Suprapubic skin (tissue), 4 donors: ENCODE measurements around the gene LCP1.
A peak's percentile ranks its signal among the peaks of the same experiment; 100 is the strongest.

Experiments
- POLR2A ChIP-seq, 2 donors: fragments of 450-650 bp; IDR thresholded peaks; one replicate each; pipeline ENCODE4 v1.6.1; 2017; ENCODE audit warnings: antibody characterized with exemption in 2 of 2, mild to moderate bottlenecking in 2 of 2, moderate library complexity in 2 of 2
- POLR2AphosphoS5 ChIP-seq, 3 donors: sonication (generic); formaldehyde crosslinking; IDR thresholded peaks; one replicate each; pipeline ENCODE4 v1.6.1; 2017; ENCODE audit warnings: antibody characterized with exemption in 3 of 3
- TF ChIP-seq, protein P1 (sequence below), 2 donors: fragments of 200-600 bp in 1 of 2; fragments of 450-650 bp in 1 of 2; sonication (generic) in 1 of 2; IDR thresholded peaks; one replicate each; pipeline ENCODE4 v1.5.1; 2016 to 2019; ENCODE audit warnings: antibody characterized with exemption in 2 of 2, mild to moderate bottlenecking in 1 of 2, moderate library complexity in 1 of 2

DNA sequence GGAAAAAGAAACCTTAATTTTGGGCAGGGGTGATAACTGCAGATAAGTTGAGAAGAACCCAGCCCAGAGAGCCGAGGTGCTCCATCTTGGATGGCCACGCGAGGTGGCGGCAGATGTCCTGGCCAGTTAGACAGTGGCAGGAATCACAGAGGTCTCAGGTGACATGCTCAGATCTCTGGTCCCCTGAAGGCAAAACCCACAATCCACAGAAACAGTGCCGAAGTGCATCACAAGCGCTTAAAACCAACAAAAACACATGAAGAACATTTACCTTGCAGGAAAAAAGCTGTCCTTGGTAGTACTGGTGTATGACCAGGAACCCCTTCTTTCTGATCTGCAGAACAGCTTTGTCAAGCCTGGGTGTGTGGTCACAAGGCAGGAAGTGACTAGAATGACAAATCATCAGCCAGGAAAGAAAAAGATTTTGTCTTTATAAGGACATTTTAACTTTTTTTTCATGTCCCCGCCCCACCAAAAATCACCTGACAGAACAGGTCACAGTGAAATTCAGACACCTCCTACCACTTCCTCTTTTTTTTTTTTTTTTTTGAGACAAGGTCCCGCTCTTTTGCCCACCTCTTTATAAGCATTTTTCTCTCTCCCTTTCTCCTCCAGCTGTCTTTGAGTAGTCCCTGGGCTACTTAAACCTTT lies at the start of gene LCP1:
- TF ChIP-seq, protein P1, sequence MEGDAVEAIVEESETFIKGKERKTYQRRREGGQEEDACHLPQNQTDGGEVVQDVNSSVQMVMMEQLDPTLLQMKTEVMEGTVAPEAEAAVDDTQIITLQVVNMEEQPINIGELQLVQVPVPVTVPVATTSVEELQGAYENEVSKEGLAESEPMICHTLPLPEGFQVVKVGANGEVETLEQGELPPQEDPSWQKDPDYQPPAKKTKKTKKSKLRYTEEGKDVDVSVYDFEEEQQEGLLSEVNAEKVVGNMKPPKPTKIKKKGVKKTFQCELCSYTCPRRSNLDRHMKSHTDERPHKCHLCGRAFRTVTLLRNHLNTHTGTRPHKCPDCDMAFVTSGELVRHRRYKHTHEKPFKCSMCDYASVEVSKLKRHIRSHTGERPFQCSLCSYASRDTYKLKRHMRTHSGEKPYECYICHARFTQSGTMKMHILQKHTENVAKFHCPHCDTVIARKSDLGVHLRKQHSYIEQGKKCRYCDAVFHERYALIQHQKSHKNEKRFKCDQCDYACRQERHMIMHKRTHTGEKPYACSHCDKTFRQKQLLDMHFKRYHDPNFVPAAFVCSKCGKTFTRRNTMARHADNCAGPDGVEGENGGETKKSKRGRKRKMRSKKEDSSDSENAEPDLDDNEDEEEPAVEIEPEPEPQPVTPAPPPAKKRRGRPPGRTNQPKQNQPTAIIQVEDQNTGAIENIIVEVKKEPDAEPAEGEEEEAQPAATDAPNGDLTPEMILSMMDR (IDR thresholded peaks at IDR 0.05) = no peak
- TF ChIP-seq POLR2A (IDR thresholded peaks at IDR 0.05) (peak in 1 of 2 donors; percentile 64), POLR2AphosphoS5 (IDR thresholded peaks at IDR 0.05) (no peak)
